HL-60 (cell line): ENCODE measurements around the gene QRSL1.

Source experiments
- POLR2AphosphoS5 ChIP-seq: IDR thresholded peaks from 2 replicates; pipeline ENCODE4 v1.6.1; 2012; ENCODE audit warnings: low read depth
- TF ChIP-seq, protein P1 (sequence below): IDR thresholded peaks from one replicate; pipeline ENCODE4 v1.5.1; 2011; ENCODE audit warnings: low read length, control low read depth, inconsistent platforms; ENCODE audit not compliant: insufficient read depth
- TF ChIP-seq, protein P2 (sequence below): IDR thresholded peaks from 2 replicates; pipeline ENCODE4 v1.6.1; 2012; ENCODE audit warnings: low read depth; ENCODE audit not compliant: insufficient replicate concordance

DNA sequence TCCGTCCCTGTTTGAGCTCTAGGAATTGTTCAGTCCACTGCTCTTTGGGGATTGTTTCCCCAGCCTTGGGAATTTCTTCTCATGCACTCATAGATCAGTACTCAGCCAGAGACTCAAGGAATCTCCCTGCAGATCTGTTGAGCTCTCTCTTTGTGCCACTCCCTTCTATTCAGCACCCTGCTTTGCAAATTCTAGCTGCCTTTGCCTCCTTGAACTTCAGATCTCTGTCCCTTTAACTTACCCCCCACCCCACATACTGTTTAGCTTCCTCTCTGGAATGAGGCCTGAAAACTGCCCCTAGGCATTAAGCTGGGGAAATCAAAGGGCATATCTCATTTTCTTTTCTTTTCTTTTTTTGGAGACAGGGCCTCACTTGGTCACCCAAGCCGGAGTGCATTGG lies 30.5 kb downstream of the QRSL1 start:
- TF ChIP-seq, protein P1, sequence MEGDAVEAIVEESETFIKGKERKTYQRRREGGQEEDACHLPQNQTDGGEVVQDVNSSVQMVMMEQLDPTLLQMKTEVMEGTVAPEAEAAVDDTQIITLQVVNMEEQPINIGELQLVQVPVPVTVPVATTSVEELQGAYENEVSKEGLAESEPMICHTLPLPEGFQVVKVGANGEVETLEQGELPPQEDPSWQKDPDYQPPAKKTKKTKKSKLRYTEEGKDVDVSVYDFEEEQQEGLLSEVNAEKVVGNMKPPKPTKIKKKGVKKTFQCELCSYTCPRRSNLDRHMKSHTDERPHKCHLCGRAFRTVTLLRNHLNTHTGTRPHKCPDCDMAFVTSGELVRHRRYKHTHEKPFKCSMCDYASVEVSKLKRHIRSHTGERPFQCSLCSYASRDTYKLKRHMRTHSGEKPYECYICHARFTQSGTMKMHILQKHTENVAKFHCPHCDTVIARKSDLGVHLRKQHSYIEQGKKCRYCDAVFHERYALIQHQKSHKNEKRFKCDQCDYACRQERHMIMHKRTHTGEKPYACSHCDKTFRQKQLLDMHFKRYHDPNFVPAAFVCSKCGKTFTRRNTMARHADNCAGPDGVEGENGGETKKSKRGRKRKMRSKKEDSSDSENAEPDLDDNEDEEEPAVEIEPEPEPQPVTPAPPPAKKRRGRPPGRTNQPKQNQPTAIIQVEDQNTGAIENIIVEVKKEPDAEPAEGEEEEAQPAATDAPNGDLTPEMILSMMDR: no peak
- TF ChIP-seq, protein P2, sequence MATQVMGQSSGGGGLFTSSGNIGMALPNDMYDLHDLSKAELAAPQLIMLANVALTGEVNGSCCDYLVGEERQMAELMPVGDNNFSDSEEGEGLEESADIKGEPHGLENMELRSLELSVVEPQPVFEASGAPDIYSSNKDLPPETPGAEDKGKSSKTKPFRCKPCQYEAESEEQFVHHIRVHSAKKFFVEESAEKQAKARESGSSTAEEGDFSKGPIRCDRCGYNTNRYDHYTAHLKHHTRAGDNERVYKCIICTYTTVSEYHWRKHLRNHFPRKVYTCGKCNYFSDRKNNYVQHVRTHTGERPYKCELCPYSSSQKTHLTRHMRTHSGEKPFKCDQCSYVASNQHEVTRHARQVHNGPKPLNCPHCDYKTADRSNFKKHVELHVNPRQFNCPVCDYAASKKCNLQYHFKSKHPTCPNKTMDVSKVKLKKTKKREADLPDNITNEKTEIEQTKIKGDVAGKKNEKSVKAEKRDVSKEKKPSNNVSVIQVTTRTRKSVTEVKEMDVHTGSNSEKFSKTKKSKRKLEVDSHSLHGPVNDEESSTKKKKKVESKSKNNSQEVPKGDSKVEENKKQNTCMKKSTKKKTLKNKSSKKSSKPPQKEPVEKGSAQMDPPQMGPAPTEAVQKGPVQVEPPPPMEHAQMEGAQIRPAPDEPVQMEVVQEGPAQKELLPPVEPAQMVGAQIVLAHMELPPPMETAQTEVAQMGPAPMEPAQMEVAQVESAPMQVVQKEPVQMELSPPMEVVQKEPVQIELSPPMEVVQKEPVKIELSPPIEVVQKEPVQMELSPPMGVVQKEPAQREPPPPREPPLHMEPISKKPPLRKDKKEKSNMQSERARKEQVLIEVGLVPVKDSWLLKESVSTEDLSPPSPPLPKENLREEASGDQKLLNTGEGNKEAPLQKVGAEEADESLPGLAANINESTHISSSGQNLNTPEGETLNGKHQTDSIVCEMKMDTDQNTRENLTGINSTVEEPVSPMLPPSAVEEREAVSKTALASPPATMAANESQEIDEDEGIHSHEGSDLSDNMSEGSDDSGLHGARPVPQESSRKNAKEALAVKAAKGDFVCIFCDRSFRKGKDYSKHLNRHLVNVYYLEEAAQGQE: no peak
- TF ChIP-seq POLR2AphosphoS5: no peak
